Uterus (tissue), 2 donors: ENCODE data around the gene WDTC1.

Experiments
- POLR2A ChIP-seq, 2 donors: fragments of 450-650 bp; IDR thresholded peaks; one replicate each; pipeline ENCODE4 v1.6.1; 2016; ENCODE audit warnings: antibody characterized with exemption in 2 of 2, mild to moderate bottlenecking in 1 of 2, moderate library complexity in 1 of 2
- TF ChIP-seq, protein P1 (sequence below), 4 experiments: fragments of 200-600 bp in 2 of 4; fragments of 450-650 bp in 2 of 4; sonication (generic) in 2 of 4; IDR thresholded peaks; one replicate each; pipeline ENCODE4 v1.5.1; 2016 to 2019; ENCODE audit warnings: antibody characterized with exemption in 4 of 4, mild to moderate bottlenecking in 2 of 4, moderate library complexity in 1 of 4

DNA sequence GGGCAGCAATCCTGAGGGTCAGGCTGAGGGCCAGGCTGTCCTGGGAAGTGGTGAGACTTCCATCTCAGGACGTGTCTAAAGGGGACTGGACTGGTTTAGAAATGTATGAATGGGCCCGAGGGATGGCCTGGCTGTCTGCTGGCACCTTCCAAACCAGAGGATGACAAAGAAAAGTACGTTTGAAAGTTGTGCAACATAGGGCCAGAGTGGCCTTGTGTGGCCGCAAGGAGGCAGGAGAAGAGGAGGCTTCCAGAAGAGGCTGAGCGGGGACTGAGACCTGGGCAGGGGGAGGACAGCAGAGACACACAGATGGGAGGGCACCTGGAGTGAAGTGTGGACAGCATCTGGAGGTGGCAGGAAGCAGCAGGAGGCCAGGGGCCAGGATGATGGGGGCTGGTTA, 104.8 kb downstream of the WDTC1 start:
- no peak for TF ChIP-seq POLR2A (IDR thresholded peaks at IDR 0.05)
- TF ChIP-seq, protein P1, sequence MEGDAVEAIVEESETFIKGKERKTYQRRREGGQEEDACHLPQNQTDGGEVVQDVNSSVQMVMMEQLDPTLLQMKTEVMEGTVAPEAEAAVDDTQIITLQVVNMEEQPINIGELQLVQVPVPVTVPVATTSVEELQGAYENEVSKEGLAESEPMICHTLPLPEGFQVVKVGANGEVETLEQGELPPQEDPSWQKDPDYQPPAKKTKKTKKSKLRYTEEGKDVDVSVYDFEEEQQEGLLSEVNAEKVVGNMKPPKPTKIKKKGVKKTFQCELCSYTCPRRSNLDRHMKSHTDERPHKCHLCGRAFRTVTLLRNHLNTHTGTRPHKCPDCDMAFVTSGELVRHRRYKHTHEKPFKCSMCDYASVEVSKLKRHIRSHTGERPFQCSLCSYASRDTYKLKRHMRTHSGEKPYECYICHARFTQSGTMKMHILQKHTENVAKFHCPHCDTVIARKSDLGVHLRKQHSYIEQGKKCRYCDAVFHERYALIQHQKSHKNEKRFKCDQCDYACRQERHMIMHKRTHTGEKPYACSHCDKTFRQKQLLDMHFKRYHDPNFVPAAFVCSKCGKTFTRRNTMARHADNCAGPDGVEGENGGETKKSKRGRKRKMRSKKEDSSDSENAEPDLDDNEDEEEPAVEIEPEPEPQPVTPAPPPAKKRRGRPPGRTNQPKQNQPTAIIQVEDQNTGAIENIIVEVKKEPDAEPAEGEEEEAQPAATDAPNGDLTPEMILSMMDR (IDR thresholded peaks at IDR 0.05), result no peak
